Central memory CD8-positive, alpha-beta T cell (primary cell): ENCODE measurements around the gene PCYT1A.
A peak's percentile ranks its signal among the peaks of the same experiment; 100 is the strongest.
"Not testable (repeated sequence)": the region's sequence is repeated elsewhere in the genome, so short reads cannot be mapped to it uniquely, and the experiment has no call there.

ENCODE experiments used
- ATAC-seq: fragments of 150-1000 bp; cut with Tn5 transposase; replicated peaks from 2 replicates; pipeline ENCODE4 v1.10.0; 2022; ENCODE audit warnings: mild to moderate bottlenecking, moderate FRiP score, moderate number of reproducible peaks; ENCODE audit not compliant: poor library complexity, severe bottlenecking; ENCODE audit errors: extremely low read depth
- DNase-seq, 2 donors: peaks; one replicate each; pipeline ENCODE4 v3.0.0; 2021; ENCODE audit warnings: low spot score in 2 of 2
- H3K27ac Mint-ChIP-seq: one replicate; pipeline ENCODE4 v1.8.0; 2022; ENCODE audit warnings: low read depth, mild to moderate bottlenecking, moderate library complexity, mixed read lengths
- H3K27me3 Mint-ChIP-seq: one replicate; pipeline ENCODE4 v1.8.0; 2022; ENCODE audit warnings: mixed read lengths
- H3K36me3 Mint-ChIP-seq: one replicate; pipeline ENCODE4 v1.8.0; 2022; ENCODE audit warnings: mild to moderate bottlenecking, moderate library complexity, mixed read lengths; ENCODE audit not compliant: insufficient read depth
- H3K4me1 Mint-ChIP-seq: one replicate; pipeline ENCODE4 v1.8.0; 2022; ENCODE audit warnings: mixed read lengths
- H3K4me3 Mint-ChIP-seq: one replicate; pipeline ENCODE4 v1.8.0; 2022; ENCODE audit warnings: mild to moderate bottlenecking, moderate library complexity, mixed read lengths
- H3K9me3 Mint-ChIP-seq: one replicate; pipeline ENCODE4 v1.8.0; 2022; ENCODE audit warnings: mixed read lengths

Gene PCYT1A

GRCh38 chr3:196316799-196317686, 29.5 kb upstream of the PCYT1A start:
- DNase-seq: peak in 1 of 2 donors; percentile 33
- Mint-ChIP-seq H3K4me3 (peak overlapping the region; percentile 95), H3K4me1 (peaks cover 18% of the 10 kb centered on the region), H3K27ac (peak overlapping the region; percentile 93), H3K36me3 (peaks cover 14% of the 10 kb centered on the region)
- H3K27me3 Mint-ChIP-seq, ATAC-seq, H3K9me3 Mint-ChIP-seq: not testable (repeated sequence)

- no peaks in the 10 kb centered on the region for H3K9me3 Mint-ChIP-seq
- DNase-seq: no peak
- peaks cover 18% of the 10 kb centered on the region for H3K4me1 Mint-ChIP-seq
- no peak for ATAC-seq
- H3K27ac Mint-ChIP-seq: no peak overlapping the region
- peaks cover 14% of the 10 kb centered on the region for H3K36me3 Mint-ChIP-seq
- no peak overlapping the region for H3K4me3 Mint-ChIP-seq
- no peaks in the 10 kb centered on the region for H3K27me3 Mint-ChIP-seq
These were observed 28.3 kb upstream of the PCYT1A start for GRCh38 chr3:196315821-196316220.

GRCh38 chr3:196314597-196314996, 27.1 kb upstream of the PCYT1A start:
- Mint-ChIP-seq H3K4me1 (peaks cover 18% of the 10 kb centered on the region), H3K36me3 (peaks cover 14% of the 10 kb centered on the region), H3K9me3 (no peaks in the 10 kb centered on the region), H3K4me3 (no peak overlapping the region), H3K27me3 (no peaks in the 10 kb centered on the region), H3K27ac (peak overlapping the region; percentile 50)
- DNase-seq (no peak), ATAC-seq (no peak)

- DNase-seq, ATAC-seq, H3K27me3 Mint-ChIP-seq, H3K4me3 Mint-ChIP-seq, H3K9me3 Mint-ChIP-seq: not testable (repeated sequence)
- peaks cover 18% of the 10 kb centered on the region for H3K4me1 Mint-ChIP-seq
- peak overlapping the region; percentile 50 for H3K27ac Mint-ChIP-seq
- peaks cover 14% of the 10 kb centered on the region for H3K36me3 Mint-ChIP-seq
These were observed 26.6 kb upstream of the PCYT1A start for GRCh38 chr3:196314086-196314485.

GRCh38 chr3:196302960-196303359, 15.4 kb upstream of the PCYT1A start:
- ATAC-seq, H3K4me3 Mint-ChIP-seq: not testable (repeated sequence)

GRCh38 chr3:196302551-196302950, 15.0 kb upstream of the PCYT1A start:
- H3K4me3 Mint-ChIP-seq, H3K27ac Mint-ChIP-seq, ATAC-seq: not testable (repeated sequence)

More at GRCh38 chr3:196302960-196303359, 15.4 kb upstream of the PCYT1A start:
- H3K4me1 Mint-ChIP-seq, H3K9me3 Mint-ChIP-seq, H3K36me3 Mint-ChIP-seq, H3K27me3 Mint-ChIP-seq, DNase-seq, H3K27ac Mint-ChIP-seq: not testable (repeated sequence)

GRCh38 chr3:196298521-196298920, 11.0 kb upstream of the PCYT1A start:
- Mint-ChIP-seq H3K9me3 (no peaks in the 10 kb centered on the region), H3K27me3 (no peaks in the 10 kb centered on the region), H3K4me1 (no peaks in the 10 kb centered on the region), H3K27ac (no peak overlapping the region), H3K36me3 (peaks cover 7% of the 10 kb centered on the region), H3K4me3 (no peak overlapping the region)
- ATAC-seq (no peak), DNase-seq (no peak)

More at GRCh38 chr3:196302551-196302950, 15.0 kb upstream of the PCYT1A start:
- not testable (repeated sequence) for H3K9me3 Mint-ChIP-seq, H3K27me3 Mint-ChIP-seq, DNase-seq, H3K36me3 Mint-ChIP-seq, H3K4me1 Mint-ChIP-seq

GRCh38 chr3:196292286-196292923, 4.9 kb upstream of the PCYT1A start:
- H3K4me3 Mint-ChIP-seq: no peak overlapping the region
- peaks cover 10% of the 10 kb centered on the region for H3K36me3 Mint-ChIP-seq
- no peak for DNase-seq
- no peak for ATAC-seq
- no peaks in the 10 kb centered on the region for H3K9me3 Mint-ChIP-seq
- H3K27me3 Mint-ChIP-seq: no peaks in the 10 kb centered on the region
- no peak overlapping the region for H3K27ac Mint-ChIP-seq
- peaks cover 11% of the 10 kb centered on the region for H3K4me1 Mint-ChIP-seq

- DNase-seq: no peak
- Mint-ChIP-seq H3K9me3 (no peaks in the 10 kb centered on the region), H3K27ac (peak overlapping the region; percentile 99), H3K4me1 (peaks cover 41% of the 10 kb centered on the region), H3K36me3 (peaks cover 12% of the 10 kb centered on the region), H3K27me3 (no peaks in the 10 kb centered on the region), H3K4me3 (peak overlapping the region; percentile 99)
- ATAC-seq: no peak
These were observed 575 bp upstream of the PCYT1A start for GRCh38 chr3:196288141-196288460.

- Mint-ChIP-seq H3K9me3 (no peaks in the 10 kb centered on the region), H3K4me1 (peaks cover 43% of the 10 kb centered on the region), H3K4me3 (peak overlapping the region; percentile 99), H3K27ac (peak overlapping the region; percentile 99), H3K27me3 (no peaks in the 10 kb centered on the region), H3K36me3 (peaks cover 13% of the 10 kb centered on the region)
- peak in 1 of 2 donors; percentile 13 for DNase-seq
- ATAC-seq: peak; percentile 34
These were observed 461 bp downstream of the PCYT1A start for GRCh38 chr3:196287090-196287439.

GRCh38 chr3:196284396-196284795, 3.1 kb downstream of the PCYT1A start:
- no peaks in the 10 kb centered on the region for H3K27me3 Mint-ChIP-seq
- H3K36me3 Mint-ChIP-seq: peaks cover 16% of the 10 kb centered on the region
- H3K27ac Mint-ChIP-seq: no peak overlapping the region
- no peak overlapping the region for H3K4me3 Mint-ChIP-seq
- no peaks in the 10 kb centered on the region for H3K9me3 Mint-ChIP-seq
- H3K4me1 Mint-ChIP-seq: peaks cover 54% of the 10 kb centered on the region
- ATAC-seq: no peak
- no peak for DNase-seq

- DNase-seq: no peak
- Mint-ChIP-seq H3K36me3 (peaks cover 6% of the 10 kb centered on the region), H3K27ac (no peak overlapping the region), H3K4me3 (no peak overlapping the region), H3K27me3 (no peaks in the 10 kb centered on the region), H3K4me1 (peaks cover 48% of the 10 kb centered on the region), H3K9me3 (no peaks in the 10 kb centered on the region)
- ATAC-seq: no peak
These were observed 5.6 kb downstream of the PCYT1A start for GRCh38 chr3:196281962-196282361.
